VCaP (cell line): Measurements from ENCODE around the gene MAP3K5.
"Not testable (repeated sequence)": the region's sequence is repeated elsewhere in the genome, so short reads cannot be mapped to it uniquely, and the experiment has no call there.

ENCODE experiments used
- H3K27ac ChIP-seq: fragments of 450-650 bp; 2 replicates; pipeline ENCODE4 v1.5.1; 2017
- CTCF ChIP-seq: fragments of 450-650 bp; conservative IDR thresholded peaks from 2 replicates; pipeline ENCODE4 v1.5.1; 2017; ENCODE audit warnings: mild to moderate bottlenecking, moderate library complexity

Gene MAP3K5

GRCh38 chr6:136701045-136701444 lies 91.2 kb downstream of the MAP3K5 start:
- H3K27ac ChIP-seq, result no peak overlapping the region

GRCh38 chr6:136699358-136699757 lies 92.9 kb downstream of the MAP3K5 start:
- TF ChIP-seq CTCF, result no peak
- no peak overlapping the region for H3K27ac ChIP-seq

More at GRCh38 chr6:136701045-136701444, 91.2 kb downstream of the MAP3K5 start:
- TF ChIP-seq CTCF, result no peak

- peak overlapping the region; percentile 58 for H3K27ac ChIP-seq
- TF ChIP-seq CTCF, result no peak
These were observed 95.4 kb downstream of the MAP3K5 start for GRCh38 chr6:136696783-136697364.

GRCh38 chr6:136696238-136696637 lies 96.0 kb downstream of the MAP3K5 start:
- no peak for TF ChIP-seq CTCF
- H3K27ac ChIP-seq, result peak overlapping the region; percentile 58

GRCh38 chr6:136695412-136695811 lies 96.9 kb downstream of the MAP3K5 start:
- no peak for TF ChIP-seq CTCF
- no peak overlapping the region; the same call in 1 of the 2 replicates for H3K27ac ChIP-seq

GRCh38 chr6:136693090-136693489 lies 99.2 kb downstream of the MAP3K5 start:
- no peak overlapping the region for H3K27ac ChIP-seq
- TF ChIP-seq CTCF, result no peak

GRCh38 chr6:136687894-136688293 lies 104.4 kb downstream of the MAP3K5 start:
- not testable (repeated sequence) for H3K27ac ChIP-seq

- no peak for TF ChIP-seq CTCF
- H3K27ac ChIP-seq, result no peak overlapping the region
These were observed 106.7 kb downstream of the MAP3K5 start for GRCh38 chr6:136685540-136686108.
